ENCODE results near the gene ADAMTS3.

The ADAMTS3 gene

DNA sequence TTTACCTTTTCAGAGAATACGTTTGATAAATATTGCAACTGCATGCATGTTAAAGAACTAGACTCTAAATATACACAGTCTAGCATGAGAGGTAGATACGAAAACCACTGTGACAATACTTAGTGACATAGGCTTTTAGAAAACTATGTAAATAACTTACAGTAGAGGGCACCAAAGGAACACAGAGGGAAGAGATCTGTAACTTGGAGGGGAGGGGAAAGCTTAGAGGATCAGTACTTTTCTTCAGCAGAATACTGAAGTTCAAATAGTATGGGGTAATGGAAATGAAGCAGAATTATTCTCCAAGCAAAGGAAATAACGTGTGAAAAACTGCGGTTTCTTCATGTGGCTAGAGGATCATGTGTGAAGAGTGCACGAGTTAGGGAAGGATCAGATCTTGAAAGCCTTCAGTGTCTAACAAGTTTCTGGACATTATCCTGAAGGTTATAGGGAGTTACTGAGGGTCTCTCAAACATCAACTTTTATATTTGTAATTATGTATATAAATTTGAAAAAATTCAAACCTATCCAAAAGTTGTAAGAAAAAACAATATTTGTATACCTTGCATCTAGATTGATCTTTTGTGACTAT lies 273.0 kb downstream of the ADAMTS3 start:
- DNase-seq (ENCODE audit: low read depth in 2 of 2): no peak

DNA sequence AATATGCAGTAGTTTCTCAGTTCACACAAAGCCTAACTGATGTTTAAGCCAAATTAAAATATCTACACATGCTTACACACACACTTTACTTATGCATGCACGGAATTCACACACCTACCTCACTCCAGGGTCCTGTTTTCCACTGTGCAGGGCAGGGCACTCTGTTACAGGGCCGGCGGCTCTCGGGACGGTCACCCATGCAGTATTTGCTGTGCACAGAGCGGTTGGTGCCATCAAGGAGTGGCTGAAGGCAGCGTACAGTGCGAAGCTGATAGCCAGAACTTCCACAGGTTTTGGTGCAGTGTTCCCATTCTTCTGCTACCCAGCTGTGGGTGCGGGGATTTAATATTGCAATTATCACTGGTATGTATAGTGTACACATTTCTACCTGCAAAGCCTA lies 278.3 kb downstream of the ADAMTS3 start:
- DNase-seq (ENCODE audit: low read depth in 2 of 2): no peak

DNA sequence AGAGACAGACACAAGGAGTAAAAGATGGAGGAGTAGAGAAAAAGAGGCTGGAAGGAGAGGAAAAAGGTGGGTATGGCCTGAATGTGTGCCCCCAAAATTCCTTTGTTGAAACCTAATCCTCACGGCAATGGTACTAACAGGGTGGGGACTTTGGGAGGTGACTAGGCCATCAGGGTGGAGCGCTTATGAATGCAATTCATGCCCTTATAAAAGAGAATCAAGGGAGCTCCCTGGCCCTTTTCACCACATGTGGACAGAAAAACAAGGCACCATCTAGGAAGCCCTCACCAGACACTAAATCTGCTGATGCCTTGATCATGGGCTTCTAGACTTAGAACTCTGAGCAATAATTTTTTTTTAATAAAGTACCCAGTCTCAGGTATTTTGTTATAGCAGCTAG lies 282.1 kb downstream of the ADAMTS3 start:
- no peak for DNase-seq (ENCODE audit: low read depth in 2 of 2)

DNA sequence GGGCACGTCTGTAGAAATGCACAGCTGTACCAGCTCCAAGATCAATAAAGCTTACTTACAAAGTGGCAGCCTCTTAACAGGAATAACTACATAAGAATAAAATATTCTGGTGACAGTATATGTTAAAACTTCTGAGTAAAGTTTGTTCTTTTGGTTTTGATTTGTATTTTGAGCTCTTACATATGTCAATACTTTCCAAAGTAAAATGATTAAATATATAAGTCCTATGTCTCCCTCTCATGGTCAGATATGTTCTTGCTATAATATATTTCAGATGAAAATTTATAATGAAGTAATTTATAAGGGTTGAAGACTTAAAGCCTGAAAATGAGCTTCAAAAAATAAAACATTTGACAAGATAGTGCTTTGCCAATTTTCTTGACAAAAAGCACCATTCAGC lies 282.8 kb downstream of the ADAMTS3 start:
- no peak for DNase-seq (ENCODE audit: low read depth in 2 of 2)

DNA sequence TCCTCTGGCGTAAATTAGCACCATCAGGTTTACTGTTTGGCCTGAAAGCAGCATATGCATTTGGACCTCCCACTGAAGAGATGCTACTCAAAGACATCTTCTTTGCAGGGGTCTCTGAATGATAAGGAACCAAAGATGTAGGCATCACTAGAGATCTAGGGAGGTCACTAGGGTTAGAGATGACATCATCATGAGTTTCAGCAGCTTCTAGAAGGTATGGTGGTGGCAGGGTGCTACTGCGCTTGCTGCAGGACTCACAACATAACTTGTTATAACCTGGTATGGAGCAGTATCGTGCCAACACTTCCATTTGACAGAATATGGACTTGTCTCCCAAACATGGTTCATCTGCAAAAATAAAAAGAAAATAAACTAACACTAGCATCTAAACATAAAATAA lies 285.7 kb downstream of the ADAMTS3 start:
- no peak for DNase-seq (ENCODE audit: low read depth in 2 of 2)

DNA sequence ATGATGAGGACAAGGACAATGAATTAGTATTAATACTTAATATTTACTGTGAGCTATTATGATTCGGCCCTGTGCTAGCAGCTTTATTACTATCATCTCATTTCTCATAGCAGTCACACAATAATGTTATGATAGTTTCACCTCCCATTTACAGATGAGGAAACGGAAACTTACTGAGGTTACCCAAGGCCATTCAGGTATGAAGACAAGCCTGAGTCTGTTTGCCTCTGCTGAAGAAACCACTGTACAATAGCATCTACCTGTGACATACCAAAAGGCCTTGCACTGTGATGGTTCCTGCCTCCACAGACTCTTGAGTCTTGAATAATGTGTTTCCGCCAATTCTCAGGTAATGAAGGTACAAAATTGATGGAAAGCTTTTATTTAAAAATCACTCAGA lies 288.8 kb downstream of the ADAMTS3 start:
- no peak for DNase-seq (ENCODE audit: low read depth in 2 of 2)

DNA sequence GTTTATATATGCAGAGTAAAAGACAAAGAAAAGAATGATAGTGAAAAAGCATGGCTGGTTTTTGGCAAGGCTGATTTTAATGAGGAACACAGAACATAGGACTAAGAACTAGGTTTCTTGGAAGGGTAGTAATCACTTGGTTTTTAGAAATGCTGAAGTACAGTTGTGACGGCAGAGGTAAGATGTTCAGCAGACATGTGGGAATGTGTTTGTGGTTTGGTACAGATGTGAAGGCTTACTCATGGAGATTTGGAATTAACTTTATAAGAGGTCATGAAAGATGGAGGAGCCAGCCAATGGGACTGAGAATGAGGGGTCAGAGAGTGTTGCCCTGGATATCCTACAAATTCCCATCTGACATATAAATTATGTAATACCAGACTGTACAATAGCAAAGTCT lies 293.6 kb downstream of the ADAMTS3 start:
- no peak for DNase-seq (ENCODE audit: low read depth in 2 of 2)

DNA sequence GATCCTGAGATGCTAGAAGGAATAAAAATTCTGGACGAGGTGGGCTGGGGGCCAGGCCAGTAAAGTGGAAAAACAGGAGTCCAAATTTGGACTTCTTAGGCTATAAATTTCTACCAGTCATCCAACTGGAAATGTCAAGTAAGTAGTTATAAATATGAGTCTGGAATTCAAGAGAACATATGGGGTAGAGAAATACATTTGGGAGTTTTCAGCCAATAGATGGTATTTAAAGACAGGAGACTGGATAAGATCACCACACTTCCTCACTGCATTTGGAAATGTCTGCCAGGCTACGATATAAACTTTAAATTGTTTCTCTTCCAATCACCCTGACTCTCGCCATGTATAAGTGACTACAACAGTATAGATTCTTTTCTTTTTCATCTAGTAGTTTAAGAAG lies 294.8 kb downstream of the ADAMTS3 start:
- DNase-seq (ENCODE audit: low read depth in 2 of 2): no peak

DNA sequence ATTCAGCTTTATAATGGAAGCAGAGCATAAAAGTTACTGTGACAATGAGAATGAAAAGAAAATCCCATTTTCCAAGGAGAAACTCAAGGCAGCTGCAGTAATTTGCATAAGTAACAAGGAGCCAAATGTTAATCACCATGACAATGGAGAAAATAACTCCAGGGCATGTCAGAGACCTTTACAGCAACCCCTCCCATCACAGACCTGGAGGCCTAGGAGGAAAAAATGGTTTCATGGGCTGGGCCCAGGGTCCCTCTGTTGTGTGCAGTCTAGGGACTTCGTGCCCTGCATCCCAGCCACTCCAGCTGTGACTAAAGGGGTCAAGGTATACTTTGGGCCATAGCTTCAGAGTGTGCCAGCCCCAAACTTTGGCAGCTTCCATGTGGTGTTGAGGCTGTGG lies 313.8 kb downstream of the ADAMTS3 start:
- DNase-seq (ENCODE audit: low read depth in 2 of 2): no peak

DNA sequence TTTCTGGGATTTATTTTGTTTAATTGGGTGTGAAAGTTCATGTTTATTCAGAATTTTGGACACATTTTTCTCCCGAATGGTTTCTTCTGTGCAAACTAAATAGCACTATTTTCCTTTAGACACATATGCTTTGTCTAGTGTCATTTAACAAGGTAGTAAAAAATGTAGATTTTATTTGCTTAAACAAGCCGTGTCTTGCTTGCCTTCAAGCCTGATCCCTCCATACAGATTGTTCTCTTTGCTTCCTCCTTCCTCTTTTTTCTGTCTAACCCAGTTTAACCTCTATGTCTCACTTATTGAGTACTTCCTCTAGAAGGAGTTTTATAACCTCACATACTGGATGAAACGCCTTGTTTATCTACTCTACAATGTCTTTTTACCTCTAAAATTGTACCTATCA lies 325.4 kb downstream of the ADAMTS3 start:
- no peak for DNase-seq (ENCODE audit: low read depth in 2 of 2)

DNA sequence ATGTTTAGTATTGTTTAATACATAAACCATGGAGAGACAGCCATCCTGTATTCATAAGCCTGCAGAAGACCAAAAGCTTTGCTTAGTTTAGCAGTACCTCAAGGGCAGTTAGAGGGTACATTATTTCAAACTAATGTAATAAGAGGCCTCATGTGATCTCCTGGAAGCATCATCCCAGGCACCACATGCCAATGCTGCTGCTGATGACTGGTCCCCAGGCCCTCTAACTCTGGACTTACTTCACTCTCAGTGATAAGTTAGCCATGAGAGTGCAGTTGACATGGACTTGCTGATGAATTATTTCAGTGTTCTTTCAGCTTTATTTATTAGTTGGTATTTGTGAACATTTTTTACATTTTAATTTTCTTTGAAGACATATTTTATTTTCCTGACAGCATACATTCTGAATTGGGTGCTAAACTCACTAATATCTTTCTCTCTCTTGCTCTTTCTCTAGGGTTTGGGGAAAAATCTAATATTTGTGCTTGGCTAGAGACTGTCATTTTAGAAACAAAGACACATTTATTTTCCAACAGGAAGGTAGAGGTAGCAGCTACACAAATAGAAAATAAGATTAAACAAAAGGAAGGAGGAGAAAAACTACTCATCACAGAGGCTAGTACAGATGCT lies 329.4 kb downstream of the ADAMTS3 start:
- no peak for DNase-seq (ENCODE audit: low read depth in 2 of 2)
